PC-3 (cell line): ENCODE results near the gene MAD1L1.
"Not testable (repeated sequence)": the region's sequence is repeated elsewhere in the genome, so short reads cannot be mapped to it uniquely, and the experiment has no call there.

ENCODE experiments used
- CTCF ChIP-seq: fragments of 300-600 bp; sonication (generic); conservative IDR thresholded peaks from 2 replicates; pipeline ENCODE4 v1.5.1; 2017; ENCODE audit warnings: antibody characterized with exemption, low read depth, mild to moderate bottlenecking, low read length
- EZH2 ChIP-seq: fragments of 300-600 bp; sonication (generic); IDR thresholded peaks from one replicate; pipeline ENCODE4 v1.6.1; 2017; ENCODE audit warnings: antibody characterized with exemption, mild to moderate bottlenecking, low read length; ENCODE audit not compliant: unreplicated experiment
- EZH2phosphoT487 ChIP-seq: fragments of 300-600 bp; sonication (generic); IDR thresholded peaks from 2 replicates; pipeline ENCODE4 v1.6.1; 2018; ENCODE audit warnings: mild to moderate bottlenecking, antibody characterized with exemption, low read length, borderline replicate concordance

- not testable (repeated sequence) for TF ChIP-seq CTCF, EZH2phosphoT487, EZH2
Measured at GRCh38 chr7:1838544-1838872, 394.2 kb downstream of the MAD1L1 start.
